HPDE6-E6E7 (cell line): ENCODE results near the gene FRRS1.
"Not testable (repeated sequence)": the region's sequence is repeated elsewhere in the genome, so short reads cannot be mapped to it uniquely, and the experiment has no call there.

Experiments used
- DNase-seq: peaks from one replicate; pipeline ENCODE4 v3.0.0; 2011; ENCODE audit warnings: missing footprints; ENCODE audit errors: extremely low spot score

FRRS1 gene

GRCh38 chr1:99766378-99766800 lies at the start of gene FRRS1:
Gene FRRS1 (minus strand): TSS chr1:99766635. CDS start chr1:99748768, 17,867 bp downstream.
- DNase-seq = peak; percentile 64

- DNase-seq = peak; percentile 51
Observed at GRCh38 chr1:99814373-99814900, 48.0 kb upstream of the FRRS1 start.

- DNase-seq = no peak
Observed at GRCh38 chr1:99811747-99812146, 45.3 kb upstream of the FRRS1 start.

- DNase-seq = no peak
Observed at GRCh38 chr1:99811075-99811474, 44.6 kb upstream of the FRRS1 start.

- DNase-seq = peak; percentile 43
Observed at GRCh38 chr1:99808391-99809115, 42.1 kb upstream of the FRRS1 start.

- no peak for DNase-seq
Observed at GRCh38 chr1:99806882-99807281, 40.4 kb upstream of the FRRS1 start.

GRCh38 chr1:99801584-99801983 lies 35.1 kb upstream of the FRRS1 start:
- DNase-seq = no peak

- not testable (repeated sequence) for DNase-seq
Observed at GRCh38 chr1:99793861-99794260, 27.4 kb upstream of the FRRS1 start.

GRCh38 chr1:99789715-99790114 lies 23.3 kb upstream of the FRRS1 start:
- no peak for DNase-seq

GRCh38 chr1:99788896-99789295 lies 22.5 kb upstream of the FRRS1 start:
- DNase-seq = no peak

- DNase-seq = no peak
Observed at GRCh38 chr1:99786751-99787501, 20.5 kb upstream of the FRRS1 start.

GRCh38 chr1:99784809-99785255 lies 18.4 kb upstream of the FRRS1 start:
- DNase-seq = no peak

GRCh38 chr1:99784143-99784542 lies 17.7 kb upstream of the FRRS1 start:
- DNase-seq = no peak

- no peak for DNase-seq
Observed at GRCh38 chr1:99782920-99783319, 16.5 kb upstream of the FRRS1 start.

GRCh38 chr1:99782397-99782796 lies 16.0 kb upstream of the FRRS1 start:
- DNase-seq = no peak

GRCh38 chr1:99781798-99782197 lies 15.4 kb upstream of the FRRS1 start:
- DNase-seq = no peak

- no peak for DNase-seq
Observed at GRCh38 chr1:99777752-99778151, 11.3 kb upstream of the FRRS1 start.

GRCh38 chr1:99776120-99776519 lies 9.7 kb upstream of the FRRS1 start:
- DNase-seq = no peak

- DNase-seq = no peak
Observed at GRCh38 chr1:99772809-99773208, 6.4 kb upstream of the FRRS1 start.

GRCh38 chr1:99771513-99771918 lies 5.1 kb upstream of the FRRS1 start:
- DNase-seq = no peak

GRCh38 chr1:99768524-99769245 lies 2.2 kb upstream of the FRRS1 start:
- no peak for DNase-seq

- no peak for DNase-seq
Observed at GRCh38 chr1:99768104-99768503, 1.7 kb upstream of the FRRS1 start.
